Natural killer cell (primary cell): ENCODE measurements around the gene CCND2. TPM values are rescaled to one million over a fixed set of nuclear protein-coding genes. Genes with fewer than 3 reads are reported as not detected.

ENCODE experiments used
- ATAC-seq, 3 donors: fragments of 150-1000 bp in 2 of 3; fragments of 200-7000 bp in 1 of 3; cut with Tn5 transposase; 1 replicate in 1 of 3; 2 replicates in 2 of 3; pipeline ENCODE4 v1.10.0; 2021; ENCODE audit warnings: mild to moderate bottlenecking in 2 of 3, moderate library complexity in 2 of 3
- DNase-seq, 2 donors: peaks; one replicate each; pipeline versions ENCODE4 v3.0.0 to v3.0.0-alpha.2; 2013 to 2021; ENCODE audit warnings: mixed read lengths in 1 of 2
- H3K27ac ChIP-seq: one replicate; pipeline ENCODE4 v1.5.1; 2013; ENCODE audit warnings: mild to moderate bottlenecking, low read length
- H3K27me3 ChIP-seq: one replicate; pipeline ENCODE4 v1.6.1; 2013; ENCODE audit warnings: low read length; ENCODE audit not compliant: control insufficient read depth, insufficient read depth
- H3K36me3 ChIP-seq: one replicate; pipeline ENCODE4 v1.6.1; 2013; ENCODE audit warnings: low read length; ENCODE audit not compliant: control insufficient read depth, insufficient read depth
- H3K4me1 ChIP-seq: one replicate; pipeline ENCODE4 v1.6.1; 2013; ENCODE audit warnings: low read length; ENCODE audit not compliant: control insufficient read depth, insufficient read depth
- H3K4me3 ChIP-seq: one replicate; pipeline ENCODE4 v1.5.1; 2013; ENCODE audit warnings: low read length
- H3K9me3 ChIP-seq: one replicate; pipeline ENCODE4 v1.6.1; 2013; ENCODE audit warnings: low read length; ENCODE audit not compliant: control insufficient read depth, insufficient read depth
- H3K27ac Mint-ChIP-seq, 2 donors: one replicate each; pipeline ENCODE4 v1.8.0; 2022; ENCODE audit warnings: mild to moderate bottlenecking in 2 of 2, mixed read lengths in 2 of 2, moderate library complexity in 1 of 2
- H3K27me3 Mint-ChIP-seq, 2 donors: one replicate each; pipeline ENCODE4 v1.8.0; 2022; ENCODE audit warnings: low read depth in 2 of 2, mixed read lengths in 2 of 2
- H3K36me3 Mint-ChIP-seq: one replicate; pipeline ENCODE4 v1.8.0; 2022; ENCODE audit warnings: mixed read lengths
- H3K4me1 Mint-ChIP-seq, 2 donors: one replicate each; pipeline ENCODE4 v1.8.0; 2022; ENCODE audit warnings: mixed read lengths in 2 of 2
- H3K4me3 Mint-ChIP-seq: one replicate; pipeline ENCODE4 v1.8.0; 2022; ENCODE audit warnings: mild to moderate bottlenecking, moderate library complexity, mixed read lengths
- H3K9me3 Mint-ChIP-seq, 2 donors: one replicate each; pipeline ENCODE4 v1.8.0; 2022; ENCODE audit warnings: mixed read lengths in 2 of 2
- CTCF ChIP-seq: fragments of 200-600 bp; IDR thresholded peaks from one replicate; pipeline ENCODE4 v1.8.0; 2022; ENCODE audit warnings: antibody characterized with exemption
- WGBS: methylation state at CpG from one replicate; pipeline ENCODE4 v1.1.7; 2013; ENCODE audit warnings: missing lambda C conversion rate; ENCODE audit not compliant: insufficient coverage; 5-methylcytosine and 5-hydroxymethylcytosine counted together
- intact Hi-C: fragments of 100-400 bp; cut with micrococcal nuclease; formaldehyde crosslinking; loops from one replicate; pipeline ENCODE4 v1.14.2; 2022
- total RNA-seq, 4 donors: library from RNA; stranded (reverse); fragments of 120-200 nt in 1 of 4; gene quantifications; one replicate each; pipeline versions ENCODE4 v1.2.3 to v1.2.4, GENCODE V29; 2013 to 2022

The CCND2 gene
- total RNA-seq, 3 donors from 2014 or later (not counting 1 experiment from before 2014, with no cell fraction given), result 164 to 247 (median 228) TPM

- no peaks in the 10 kb centered on the region for H3K36me3 ChIP-seq
- H3K27me3 ChIP-seq, result no peaks in the 10 kb centered on the region
- no peak for TF ChIP-seq CTCF
- Mint-ChIP-seq H3K4me3 (no peak overlapping the region), H3K9me3 (no peaks in the 10 kb centered on the region), H3K4me1 (peaks cover 0 to 5% of the 10 kb centered on the region in 2 donors), H3K27ac (no peak overlapping the region), H3K27me3 (peaks cover 17% of the 10 kb centered on the region in 2 donors), H3K36me3 (no peaks in the 10 kb centered on the region)
- ATAC-seq (no peak), DNase-seq (no peak)
- WGBS, result 81% methylated on average over 2 of the region's 2 CpGs
- no peaks in the 10 kb centered on the region for H3K4me1 ChIP-seq
- H3K27ac ChIP-seq, result no peak overlapping the region
- intact Hi-C loops, result no loop called here
- H3K4me3 ChIP-seq, result no peak overlapping the region
- no peaks in the 10 kb centered on the region for H3K9me3 ChIP-seq
These were observed 21.6 kb upstream of the CCND2 start for GRCh38 chr12:4251967-4252366.

- ATAC-seq, result no peak
- Mint-ChIP-seq H3K27me3 (peaks cover 16 to 17% of the 10 kb centered on the region in 2 donors), H3K4me3 (no peak overlapping the region)
These were observed 21.0 kb upstream of the CCND2 start for GRCh38 chr12:4252601-4253000.

GRCh38 chr12:4256043-4256826 lies 17.3 kb upstream of the CCND2 start:
- Mint-ChIP-seq H3K27ac (no peak overlapping the region), H3K36me3 (peaks cover 6% of the 10 kb centered on the region), H3K27me3 (peaks cover 5 to 14% of the 10 kb centered on the region in 2 donors), H3K9me3 (peaks cover 0 to 3% of the 10 kb centered on the region in 2 donors), H3K4me3 (no peak overlapping the region), H3K4me1 (peaks cover 0 to 3% of the 10 kb centered on the region in 2 donors)
- H3K27ac ChIP-seq, result no peak overlapping the region
- no peak overlapping the region for H3K4me3 ChIP-seq
- no peaks in the 10 kb centered on the region for H3K4me1 ChIP-seq
- TF ChIP-seq CTCF, result no peak
- no peaks in the 10 kb centered on the region for H3K27me3 ChIP-seq
- ATAC-seq (no peak), DNase-seq (no peak)
- no peaks in the 10 kb centered on the region for H3K36me3 ChIP-seq
- no peaks in the 10 kb centered on the region for H3K9me3 ChIP-seq
- 100% methylated on average over 1 of the region's 2 CpGs for WGBS
- intact Hi-C loops, result no loop called here

More at GRCh38 chr12:4252601-4253000, 21.0 kb upstream of the CCND2 start:
- no peaks in the 10 kb centered on the region for H3K9me3 ChIP-seq
- Mint-ChIP-seq H3K27ac (no peak overlapping the region), H3K4me1 (peaks cover 0 to 5% of the 10 kb centered on the region in 2 donors), H3K9me3 (no peaks in the 10 kb centered on the region), H3K36me3 (no peaks in the 10 kb centered on the region)
- H3K4me3 ChIP-seq, result no peak overlapping the region
- H3K27me3 ChIP-seq, result no peaks in the 10 kb centered on the region
- no peaks in the 10 kb centered on the region for H3K4me1 ChIP-seq
- over 99% methylated on average over 5 of the region's 5 CpGs for WGBS
- no peaks in the 10 kb centered on the region for H3K36me3 ChIP-seq
- intact Hi-C loops, result no loop called here
- no peak for DNase-seq
- H3K27ac ChIP-seq, result no peak overlapping the region
- TF ChIP-seq CTCF, result no peak

GRCh38 chr12:4257442-4257841 lies 16.1 kb upstream of the CCND2 start:
- Histone ChIP-seq H3K4me1 (no peaks in the 10 kb centered on the region), H3K27ac (no peak overlapping the region), H3K4me3 (no peak overlapping the region), H3K36me3 (no peaks in the 10 kb centered on the region), H3K27me3 (no peaks in the 10 kb centered on the region), H3K9me3 (no peaks in the 10 kb centered on the region)
- Mint-ChIP-seq H3K9me3 (peaks cover 0 to 3% of the 10 kb centered on the region in 2 donors), H3K4me1 (no peaks in the 10 kb centered on the region), H3K4me3 (no peak overlapping the region), H3K27ac (no peak overlapping the region), H3K36me3 (peaks cover 6% of the 10 kb centered on the region), H3K27me3 (peaks cover 3 to 10% of the 10 kb centered on the region in 2 donors)
- DNase-seq, result no peak
- no peak for TF ChIP-seq CTCF
- intact Hi-C loops, result no loop called here
- no peak for ATAC-seq
